ENCODE data around the gene ZNF292. TPM values are rescaled to one million over a fixed set of nuclear protein-coding genes. Genes with fewer than 3 reads are reported as not detected.

The ZNF292 gene
- total RNA-seq, 1 donor from 2014 or later = 12.5 TPM

DNA sequence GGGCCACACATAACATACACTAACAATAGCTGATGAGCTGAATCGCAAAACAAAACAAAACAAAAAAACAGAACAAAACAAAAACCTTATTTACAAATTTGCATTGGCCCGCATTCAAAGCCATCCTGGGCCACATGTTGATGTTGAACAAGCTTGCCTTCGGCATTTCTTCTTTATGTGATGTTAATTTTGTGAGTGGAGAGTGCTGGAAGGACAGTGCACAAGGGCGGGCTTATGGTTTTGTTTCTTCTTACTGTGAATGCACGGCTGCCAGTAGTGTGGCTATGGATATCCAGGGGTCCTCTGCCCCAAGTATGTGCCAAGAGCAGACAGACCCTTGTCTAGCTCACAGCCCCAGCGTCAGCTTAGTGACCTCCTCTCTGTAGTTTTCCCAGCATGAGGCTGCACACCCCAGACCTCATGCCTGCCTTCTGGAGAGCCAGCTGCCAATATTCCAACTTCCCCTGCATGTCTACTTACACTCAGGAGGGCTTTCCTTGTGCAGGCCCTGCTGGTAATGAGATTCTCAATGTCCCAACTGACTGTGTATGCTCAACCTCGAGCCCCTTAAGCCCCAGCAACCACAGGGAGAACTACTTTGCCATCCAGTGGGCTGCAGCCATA is 24.9 kb downstream of the ZNF292 start:
- TF ChIP-seq, protein P1, sequence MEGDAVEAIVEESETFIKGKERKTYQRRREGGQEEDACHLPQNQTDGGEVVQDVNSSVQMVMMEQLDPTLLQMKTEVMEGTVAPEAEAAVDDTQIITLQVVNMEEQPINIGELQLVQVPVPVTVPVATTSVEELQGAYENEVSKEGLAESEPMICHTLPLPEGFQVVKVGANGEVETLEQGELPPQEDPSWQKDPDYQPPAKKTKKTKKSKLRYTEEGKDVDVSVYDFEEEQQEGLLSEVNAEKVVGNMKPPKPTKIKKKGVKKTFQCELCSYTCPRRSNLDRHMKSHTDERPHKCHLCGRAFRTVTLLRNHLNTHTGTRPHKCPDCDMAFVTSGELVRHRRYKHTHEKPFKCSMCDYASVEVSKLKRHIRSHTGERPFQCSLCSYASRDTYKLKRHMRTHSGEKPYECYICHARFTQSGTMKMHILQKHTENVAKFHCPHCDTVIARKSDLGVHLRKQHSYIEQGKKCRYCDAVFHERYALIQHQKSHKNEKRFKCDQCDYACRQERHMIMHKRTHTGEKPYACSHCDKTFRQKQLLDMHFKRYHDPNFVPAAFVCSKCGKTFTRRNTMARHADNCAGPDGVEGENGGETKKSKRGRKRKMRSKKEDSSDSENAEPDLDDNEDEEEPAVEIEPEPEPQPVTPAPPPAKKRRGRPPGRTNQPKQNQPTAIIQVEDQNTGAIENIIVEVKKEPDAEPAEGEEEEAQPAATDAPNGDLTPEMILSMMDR (conservative IDR thresholded peaks at IDR 0.05; ENCODE audit: low read depth, low read length) = no peak
- no peak for DNase-seq (ENCODE audit: low read depth)
- H3K4me3 ChIP-seq (ENCODE audit: low read depth, low read length) = no peak overlapping the region

DNA sequence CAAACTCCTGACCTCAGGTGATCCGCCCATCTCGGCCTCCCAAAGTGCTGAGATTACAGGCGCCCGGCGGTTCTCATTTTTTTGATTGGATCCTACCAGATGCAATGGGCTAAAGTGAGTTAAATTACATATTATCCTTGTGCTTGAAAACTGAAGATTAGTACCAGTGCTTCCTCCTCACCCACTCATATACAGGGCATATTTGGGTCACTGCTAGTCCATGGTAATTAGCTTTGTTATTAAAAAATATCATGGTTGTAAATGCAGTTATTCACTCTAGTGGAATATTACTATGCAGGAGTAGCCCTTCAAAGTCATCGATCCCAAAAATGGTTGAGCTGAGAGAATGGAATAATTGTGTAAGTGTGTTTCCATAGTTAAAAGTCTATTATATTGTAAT is 26.5 kb downstream of the ZNF292 start:
- TF ChIP-seq, protein P1 (conservative IDR thresholded peaks at IDR 0.05; ENCODE audit: low read depth, low read length) = no peak
- DNase-seq (ENCODE audit: low read depth) = no peak
- no peak overlapping the region for H3K4me3 ChIP-seq (ENCODE audit: low read depth, low read length)

DNA sequence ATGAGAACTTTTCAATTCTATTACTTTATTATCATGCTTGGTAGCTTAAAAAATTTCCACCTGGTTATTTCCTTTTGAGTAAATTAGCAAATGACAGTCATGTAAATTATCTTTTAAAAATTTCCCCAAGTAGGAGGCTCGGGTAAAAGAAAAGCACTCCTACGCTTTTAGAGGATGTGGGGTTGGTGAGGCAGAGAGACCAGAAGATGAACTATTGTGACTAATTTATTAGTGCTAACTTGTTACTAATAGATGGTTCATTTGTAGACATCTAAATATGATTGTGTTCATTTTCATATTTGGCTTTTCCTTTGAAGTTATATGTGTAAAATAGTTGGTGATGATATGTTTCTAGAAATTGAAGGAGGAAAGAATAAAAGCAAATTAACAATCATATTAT is 27.0 kb downstream of the ZNF292 start:
- TF ChIP-seq, protein P1 (conservative IDR thresholded peaks at IDR 0.05; ENCODE audit: low read depth, low read length) = no peak
- DNase-seq (ENCODE audit: low read depth) = no peak
- H3K4me3 ChIP-seq (ENCODE audit: low read depth, low read length) = no peak overlapping the region

DNA sequence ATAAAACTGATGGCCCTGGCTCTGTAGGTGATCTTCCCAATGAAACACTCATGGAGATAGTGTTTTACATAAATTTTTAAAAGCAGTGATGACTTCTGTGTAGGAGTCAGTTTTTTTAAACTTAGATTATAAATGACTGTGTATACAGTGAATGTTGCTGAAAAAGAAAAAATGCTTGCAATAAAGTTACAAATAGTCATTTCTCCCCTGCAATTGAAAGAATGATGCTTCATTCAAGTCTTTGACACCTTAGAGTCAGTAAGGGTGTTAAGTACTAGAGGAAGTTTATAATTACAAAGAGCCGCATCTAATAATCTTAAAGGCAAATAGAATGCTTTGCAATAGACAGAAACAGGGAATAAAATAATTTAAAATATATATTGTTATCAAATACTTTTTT is 27.6 kb downstream of the ZNF292 start:
- DNase-seq (ENCODE audit: low read depth) = no peak
- H3K4me3 ChIP-seq (ENCODE audit: low read depth, low read length) = no peak overlapping the region
- TF ChIP-seq, protein P1 (conservative IDR thresholded peaks at IDR 0.05; ENCODE audit: low read depth, low read length) = no peak

DNA sequence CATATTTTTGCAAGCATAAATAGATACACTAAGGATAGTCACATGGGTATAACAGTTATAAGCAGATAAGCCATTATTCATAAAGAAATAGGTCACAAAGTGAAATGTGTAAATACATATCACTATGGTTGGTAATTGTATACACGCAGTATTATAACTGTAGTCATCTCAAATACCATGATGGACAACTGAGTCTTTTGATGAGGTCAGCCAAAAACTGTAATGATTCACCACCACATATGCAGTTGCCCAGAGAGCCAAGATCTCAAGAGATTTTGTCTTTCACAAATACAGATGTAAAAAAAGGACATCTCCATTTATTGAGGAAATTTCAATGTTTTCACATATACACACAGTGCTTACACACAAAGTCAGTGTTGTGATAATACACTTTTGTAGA is 28.3 kb downstream of the ZNF292 start:
- TF ChIP-seq, protein P1 (conservative IDR thresholded peaks at IDR 0.05; ENCODE audit: low read depth, low read length) = no peak
- H3K4me3 ChIP-seq (ENCODE audit: low read depth, low read length) = no peak overlapping the region
- DNase-seq (ENCODE audit: low read depth) = no peak

DNA sequence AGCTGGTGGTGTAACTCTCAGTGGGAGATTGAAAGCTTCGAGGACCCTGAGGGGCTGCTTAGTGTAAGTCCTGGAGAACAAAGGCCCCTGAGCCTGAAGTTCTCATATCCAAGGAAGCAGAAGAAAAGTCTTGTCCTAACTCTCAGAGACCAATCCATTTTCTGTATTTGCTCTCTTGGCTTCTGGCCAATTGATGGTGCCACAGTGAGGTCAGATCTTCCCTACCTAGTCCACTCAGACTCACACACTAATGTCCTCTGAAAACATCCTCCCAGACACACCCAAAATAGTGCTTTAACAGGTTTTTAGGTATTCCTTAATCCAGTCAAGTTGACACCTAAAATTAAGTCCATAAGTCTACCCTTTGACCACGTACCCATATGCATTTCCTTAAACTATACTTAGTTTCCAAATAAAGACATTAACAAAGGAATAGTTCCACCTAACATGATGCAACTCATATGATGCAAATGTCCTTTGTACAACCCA is 29.4 kb downstream of the ZNF292 start:
- TF ChIP-seq, protein P1 (conservative IDR thresholded peaks at IDR 0.05; ENCODE audit: low read depth, low read length) = no peak
- no peak overlapping the region for H3K4me3 ChIP-seq (ENCODE audit: low read depth, low read length)
- no peak for DNase-seq (ENCODE audit: low read depth)

DNA sequence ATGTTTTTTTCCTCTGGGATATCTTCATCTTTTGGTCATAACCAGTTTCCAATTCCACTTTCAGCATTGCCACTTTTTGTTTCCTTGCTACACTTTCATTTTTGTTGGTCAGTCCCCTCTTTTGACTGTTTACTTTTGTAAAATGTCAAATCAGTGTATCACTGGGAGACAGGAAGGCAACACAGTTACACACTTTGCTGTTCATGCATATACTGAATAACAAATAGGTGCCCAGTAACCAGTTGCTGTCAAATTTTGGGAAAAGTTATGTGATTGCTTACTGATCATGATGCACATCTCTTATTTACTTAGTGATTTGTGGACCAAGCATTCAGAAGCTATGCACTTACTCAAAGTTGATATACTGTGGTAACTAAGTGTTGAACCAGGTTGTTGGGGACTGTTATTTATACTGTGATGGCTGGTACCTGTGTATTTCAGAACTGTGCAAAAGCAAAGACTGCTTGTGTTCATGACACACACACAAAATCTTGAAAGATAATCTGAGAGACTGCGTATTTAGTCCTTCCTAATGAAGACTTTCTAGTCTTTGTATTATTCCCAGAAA is 41.0 kb downstream of the ZNF292 start:
- no peak for DNase-seq (ENCODE audit: low read depth)
- no peak overlapping the region for H3K4me3 ChIP-seq (ENCODE audit: low read depth, low read length)
- TF ChIP-seq, protein P1 (conservative IDR thresholded peaks at IDR 0.05; ENCODE audit: low read depth, low read length) = no peak
